Measurements from ENCODE around the gene SEC14L2.

SEC14L2 gene

GRCh38 chr22:30408388-30409102 lies 11.7 kb downstream of the SEC14L2 start:
- DNase-seq = no peak

GRCh38 chr22:30411780-30412179 lies 15.0 kb downstream of the SEC14L2 start:
- no peak for DNase-seq

GRCh38 chr22:30413001-30413400 lies 16.2 kb downstream of the SEC14L2 start:
- no peak for DNase-seq

- no peak for DNase-seq
Measured at GRCh38 chr22:30413745-30414524, 17.1 kb downstream of the SEC14L2 start.

GRCh38 chr22:30414525-30415047 lies 17.8 kb downstream of the SEC14L2 start:
- no peak for DNase-seq

GRCh38 chr22:30416403-30416802 lies 19.6 kb downstream of the SEC14L2 start:
- DNase-seq = no peak

GRCh38 chr22:30416837-30417236 lies 20.0 kb downstream of the SEC14L2 start:
- DNase-seq = no peak

- no peak for DNase-seq
Measured at GRCh38 chr22:30420347-30421125, 23.7 kb downstream of the SEC14L2 start.

- no peak for DNase-seq
Measured at GRCh38 chr22:30421695-30422480, 25.1 kb downstream of the SEC14L2 start.

- peak; percentile 46 for DNase-seq
Measured at GRCh38 chr22:30422481-30423300, 25.9 kb downstream of the SEC14L2 start.

GRCh38 chr22:30423301-30423958 lies 26.6 kb downstream of the SEC14L2 start:
- DNase-seq = peak; percentile 57

GRCh38 chr22:30423959-30424533 lies 27.2 kb downstream of the SEC14L2 start:
- DNase-seq = peak; percentile 100

GRCh38 chr22:30424534-30425326 lies 27.9 kb downstream of the SEC14L2 start:
- peak; percentile 46 for DNase-seq

GRCh38 chr22:30425327-30425615 lies 28.5 kb downstream of the SEC14L2 start:
- no peak for DNase-seq

- DNase-seq = peak; percentile 57
Measured at GRCh38 chr22:30425616-30426387, 29.0 kb downstream of the SEC14L2 start, which contains the start of gene MTFP1. Gene MTFP1, plus strand, starts transcription at chr22:30425768. Its CDS starts 112 bp downstream, at chr22:30425880.

- peak; percentile 94 for DNase-seq
Measured at GRCh38 chr22:30426388-30427353, 29.9 kb downstream of the SEC14L2 start.

- DNase-seq = no peak
Measured at GRCh38 chr22:30427871-30428270, 31.1 kb downstream of the SEC14L2 start.

GRCh38 chr22:30429887-30430286 lies 33.1 kb downstream of the SEC14L2 start:
- DNase-seq = no peak
